ENCODE data around the gene HSF5. TPM values are rescaled to one million over a fixed set of nuclear protein-coding genes. Genes with fewer than 3 reads are reported as not detected.

HSF5 gene
- total and polyA plus RNA-seq, 2 donors (not counting 1 experiment from before 2014, with no cell fraction given), result 2.2 to 5.1 TPM

- WGBS (ENCODE audit: insufficient coverage), result 86% methylated on average over 2 of the region's 2 CpGs
- Histone ChIP-seq H3K4me3 (ENCODE audit: control extremely low read depth in 1 of 5, extremely low read depth in 1 of 5, insufficient read depth in 1 of 5, low read depth in 2 of 5, low read length in 4 of 5) (no peak overlapping the region), H3K79me2 (ENCODE audit: control insufficient read depth, insufficient read depth, low read length) (no peaks in the 10 kb centered on the region), H3K9ac (ENCODE audit: low read length) (no peak overlapping the region), H2AFZ (ENCODE audit: insufficient read depth, low read depth, low read length, poor library complexity, severe bottlenecking) (no peak overlapping the region), H4K20me1 (ENCODE audit: control insufficient read depth, insufficient read depth, low read length, poor library complexity, severe bottlenecking) (no peaks in the 10 kb centered on the region), H3K36me3 (replicated peaks in 1 of 2; ENCODE audit: control extremely low read depth in 1 of 2, control insufficient read depth in 1 of 2, extremely low read depth in 1 of 2, insufficient read depth in 2 of 2, low read length in 1 of 2) (no peaks in the 10 kb centered on the region), H3K4me2 (replicated peaks; ENCODE audit: low read depth, low read length, poor library complexity, severe bottlenecking) (no peak overlapping the region), H3K4me1 (ENCODE audit: control insufficient read depth in 2 of 2, insufficient read depth in 2 of 2, low read length in 2 of 2) (peaks cover 12 to 13% of the 10 kb centered on the region in 2 donors), H3K9me3 (ENCODE audit: control extremely low read depth in 1 of 3, control insufficient read depth in 2 of 3, insufficient read depth in 1 of 3, low read length in 2 of 3) (no peaks in the 10 kb centered on the region), H3K27me3 (replicated peaks in 1 of 4; ENCODE audit: control extremely low read depth in 1 of 4, control insufficient read depth in 3 of 4, insufficient read depth in 4 of 4, low read length in 3 of 4) (peaks cover 0 to 57% (median 15%) of the 10 kb centered on the region in 4 experiments), H3K27ac (ENCODE audit: low read length in 2 of 2) (no peak overlapping the region)
- peaks cover 48% of the 10 kb centered on the region for H3K27me3 Mint-ChIP-seq
- no peak overlapping the region for H3K4me3 Mint-ChIP-seq
- ATAC-seq (ENCODE audit: low read depth) (no peak), DNase-seq (no peak)
- ChIA-PET POLR2A (no interaction called here), CTCF (interaction anchor here (2.2 kb wide), 1 partner anchor 17 kb away, joined by 6 read pairs; no protein-coding TSS in a partner anchor)
- H3K27ac Mint-ChIP-seq, result no peak overlapping the region
- intact Hi-C loops (cut with micrococcal nuclease), result no loop called here
- peaks cover 5% of the 10 kb centered on the region for H3K4me1 Mint-ChIP-seq
- no peak for TF ChIP-seq CTCF (IDR thresholded peaks at IDR 0.05)
- TF ChIP-seq EZH2 (IDR thresholded peaks at IDR 0.05; ENCODE audit: borderline replicate concordance, insufficient read depth, low read depth, low read length, poor library complexity, severe bottlenecking), result no peak
- H3K9me3 Mint-ChIP-seq (ENCODE audit: insufficient read depth), result no peaks in the 10 kb centered on the region
Observed at GRCh38 chr17:58535431-58535830, 47.2 kb upstream of the HSF5 start.

- peaks cover 5% of the 10 kb centered on the region for H3K4me1 Mint-ChIP-seq
- Histone ChIP-seq H3K36me3 (replicated peaks in 1 of 2; ENCODE audit: control extremely low read depth in 1 of 2, control insufficient read depth in 1 of 2, extremely low read depth in 1 of 2, insufficient read depth in 2 of 2, low read length in 1 of 2) (no peaks in the 10 kb centered on the region), H3K9me3 (ENCODE audit: control extremely low read depth in 1 of 3, control insufficient read depth in 2 of 3, insufficient read depth in 1 of 3, low read length in 2 of 3) (no peaks in the 10 kb centered on the region), H4K20me1 (ENCODE audit: control insufficient read depth, insufficient read depth, low read length, poor library complexity, severe bottlenecking) (no peaks in the 10 kb centered on the region), H3K79me2 (ENCODE audit: control insufficient read depth, insufficient read depth, low read length) (no peaks in the 10 kb centered on the region), H3K4me3 (ENCODE audit: control extremely low read depth in 1 of 5, extremely low read depth in 1 of 5, insufficient read depth in 1 of 5, low read depth in 2 of 5, low read length in 4 of 5) (no peak overlapping the region), H3K9ac (ENCODE audit: low read length) (no peak overlapping the region), H3K27me3 (replicated peaks in 1 of 4; ENCODE audit: control extremely low read depth in 1 of 4, control insufficient read depth in 3 of 4, insufficient read depth in 4 of 4, low read length in 3 of 4) (peaks cover 0 to 57% (median 15%) of the 10 kb centered on the region in 4 experiments), H3K4me1 (ENCODE audit: control insufficient read depth in 2 of 2, insufficient read depth in 2 of 2, low read length in 2 of 2) (peaks cover 12 to 13% of the 10 kb centered on the region in 2 donors), H3K4me2 (replicated peaks; ENCODE audit: low read depth, low read length, poor library complexity, severe bottlenecking) (no peak overlapping the region), H2AFZ (ENCODE audit: insufficient read depth, low read depth, low read length, poor library complexity, severe bottlenecking) (no peak overlapping the region), H3K27ac (ENCODE audit: low read length in 2 of 2) (no peak overlapping the region)
- H3K27ac Mint-ChIP-seq, result no peak overlapping the region
- ATAC-seq (ENCODE audit: low read depth) (no peak), DNase-seq (no peak)
- H3K4me3 Mint-ChIP-seq, result no peak overlapping the region
- CTCF ChIA-PET, result interaction anchor here (2.2 kb wide), 1 partner anchor 16 kb away, joined by 6 read pairs; no protein-coding TSS in a partner anchor
- intact Hi-C loops (cut with micrococcal nuclease), result loop anchor here (5.0 kb wide), 2 partner anchors 157 to 467 kb away; partner anchors contain the start of genes RAD51C and TEX14
- no peaks in the 10 kb centered on the region for H3K9me3 Mint-ChIP-seq (ENCODE audit: insufficient read depth)
- POLR2A ChIA-PET, result no interaction called here
- TF ChIP-seq EZH2 (IDR thresholded peaks at IDR 0.05; ENCODE audit: borderline replicate concordance, insufficient read depth, low read depth, low read length, poor library complexity, severe bottlenecking), result no peak
- no peak for TF ChIP-seq CTCF (IDR thresholded peaks at IDR 0.05)
- peaks cover 48% of the 10 kb centered on the region for H3K27me3 Mint-ChIP-seq
- 88% methylated on average over 4 of the region's 4 CpGs for WGBS (ENCODE audit: insufficient coverage)
Observed at GRCh38 chr17:58534901-58535421, 46.8 kb upstream of the HSF5 start.
